SK-N-MC (cell line): ENCODE measurements around the gene SPC25.

Experiments
- EZH2 ChIP-seq: fragments of 200-600 bp; sonication (generic); IDR thresholded peaks from one replicate; pipeline ENCODE4 v1.6.1; 2017; ENCODE audit warnings: antibody characterized with exemption
- POLR2AphosphoS5 ChIP-seq: IDR thresholded peaks from 2 replicates; pipeline ENCODE4 v1.6.1; 2012; ENCODE audit warnings: mild to moderate bottlenecking, low read depth, low read length, borderline replicate concordance

DNA sequence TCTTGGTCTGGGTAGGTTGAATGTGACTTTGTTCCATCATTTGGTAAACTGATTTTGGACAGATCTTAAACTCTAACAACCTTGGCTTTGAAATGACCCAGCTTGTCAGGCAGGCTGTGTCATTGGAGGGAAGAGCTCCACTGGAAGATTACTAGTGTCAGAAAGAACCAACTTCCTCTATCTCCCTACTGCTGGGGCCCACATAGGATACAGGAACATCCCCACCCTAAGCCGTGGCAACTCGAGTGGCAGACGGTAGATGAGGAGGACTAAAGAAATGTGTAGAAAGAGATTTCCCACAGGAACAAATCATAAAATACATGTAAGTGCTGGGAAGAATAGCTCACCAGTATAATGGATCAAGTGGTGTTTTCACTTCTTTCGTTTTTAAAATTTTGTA, 6.6 kb upstream of the SPC25 start:
- no peak for TF ChIP-seq EZH2
- TF ChIP-seq POLR2AphosphoS5, result no peak
